C4-2B (cell line): ENCODE results near the gene IL12RB1.

Experiments used
- CTCF ChIP-seq: fragments of 450-650 bp; conservative IDR thresholded peaks from 2 replicates; pipeline ENCODE4 v1.5.1; 2017; ENCODE audit warnings: mild to moderate bottlenecking
- ZFX ChIP-seq: fragments of 450-650 bp; IDR thresholded peaks from 2 replicates; pipeline ENCODE4 v1.6.1; 2017

DNA sequence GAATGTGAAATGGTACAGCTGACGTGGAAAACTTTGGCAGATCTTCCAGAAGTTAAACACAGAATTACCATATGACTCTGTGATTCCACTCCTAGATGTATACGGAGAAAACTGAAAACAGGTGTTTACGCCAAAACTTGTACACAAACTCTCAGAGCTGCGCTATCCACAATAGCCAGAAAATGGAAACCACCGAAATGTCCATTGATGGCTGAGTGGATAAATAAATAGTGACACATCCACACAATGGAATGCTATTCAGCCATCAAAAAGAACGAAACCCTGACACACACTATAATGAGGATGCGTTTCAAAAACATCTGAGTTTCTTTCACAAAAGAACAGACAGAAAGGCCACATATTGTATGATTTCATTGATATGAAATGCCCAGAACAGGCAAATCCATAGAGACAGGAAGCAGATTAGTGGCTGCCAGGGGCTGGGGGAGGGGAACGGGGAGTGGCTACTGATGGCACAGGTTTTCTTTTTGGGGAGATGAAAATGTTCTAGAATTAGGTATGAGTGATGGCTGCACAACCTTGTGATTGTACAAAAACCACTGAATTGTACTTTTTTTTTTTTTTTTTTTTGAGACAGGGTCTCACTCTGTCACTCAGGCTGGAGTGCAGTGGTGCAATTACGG, 33.0 kb downstream of the IL12RB1 start:
- no peak for TF ChIP-seq CTCF
- no peak for TF ChIP-seq ZFX
